ENCODE data around the gene FLT1. TPM values are rescaled to one million over a fixed set of nuclear protein-coding genes. Genes with fewer than 3 reads are reported as not detected.

The FLT1 gene
- total RNA-seq, 2 experiments from 2014 or later, result 1.6 to 2.5 TPM

DNA sequence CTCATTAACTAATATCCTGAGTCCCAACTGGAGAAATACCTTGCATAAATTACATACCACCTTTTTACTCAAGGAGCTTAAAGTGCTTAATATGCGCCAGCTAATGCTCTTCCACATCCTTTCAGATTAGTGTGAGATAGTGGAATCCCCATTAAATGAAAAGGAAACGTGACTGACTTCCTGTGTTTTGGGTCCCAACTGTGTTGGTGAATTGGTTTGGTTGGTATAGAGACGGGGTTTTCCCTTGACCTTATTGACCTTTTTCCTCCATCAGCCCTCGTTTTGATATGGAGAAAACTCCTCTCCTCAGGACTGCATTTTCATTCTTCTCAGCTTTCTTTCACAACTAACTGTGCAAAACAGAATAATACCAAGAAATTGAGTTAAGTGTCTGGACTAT, 193.1 kb downstream of the FLT1 start:
- Histone ChIP-seq H3K9me2 (ENCODE audit: insufficient read depth, low read length) (no peaks in the 10 kb centered on the region), H2AFZ (ENCODE audit: low read length) (no peak overlapping the region), H3K4me1 (ENCODE audit: insufficient read depth, low read length, poor library complexity, severe bottlenecking) (no peaks in the 10 kb centered on the region), H4K20me1 (ENCODE audit: insufficient read depth, low read length) (no peaks in the 10 kb centered on the region), H3K4me2 (ENCODE audit: low read length) (no peak overlapping the region), H3K79me2 (ENCODE audit: insufficient read depth, low read depth, low read length) (no peaks in the 10 kb centered on the region), H3K27ac (ENCODE audit: low read depth, low read length, poor library complexity, severe bottlenecking) (no peak overlapping the region), H3K9me3 (ENCODE audit: low read length) (no peaks in the 10 kb centered on the region), H3K36me3 (ENCODE audit: insufficient read depth, low read length) (no peaks in the 10 kb centered on the region), H3K4me3 (ENCODE audit: low read depth, low read length, poor library complexity, severe bottlenecking) (no peak overlapping the region)
- ChIA-PET CTCF (ENCODE audit: unreplicated experiment) (no interaction called here), POLR2A (interaction anchor here (0.9 kb wide), 1 partner anchor 355 kb away, joined by 3 read pairs; no protein-coding TSS in a partner anchor)
- TF ChIP-seq EZH2phosphoT487 (IDR thresholded peaks at IDR 0.05; ENCODE audit: borderline replicate concordance, low read depth, low read length), result no peak
- TF ChIP-seq, protein P1, sequence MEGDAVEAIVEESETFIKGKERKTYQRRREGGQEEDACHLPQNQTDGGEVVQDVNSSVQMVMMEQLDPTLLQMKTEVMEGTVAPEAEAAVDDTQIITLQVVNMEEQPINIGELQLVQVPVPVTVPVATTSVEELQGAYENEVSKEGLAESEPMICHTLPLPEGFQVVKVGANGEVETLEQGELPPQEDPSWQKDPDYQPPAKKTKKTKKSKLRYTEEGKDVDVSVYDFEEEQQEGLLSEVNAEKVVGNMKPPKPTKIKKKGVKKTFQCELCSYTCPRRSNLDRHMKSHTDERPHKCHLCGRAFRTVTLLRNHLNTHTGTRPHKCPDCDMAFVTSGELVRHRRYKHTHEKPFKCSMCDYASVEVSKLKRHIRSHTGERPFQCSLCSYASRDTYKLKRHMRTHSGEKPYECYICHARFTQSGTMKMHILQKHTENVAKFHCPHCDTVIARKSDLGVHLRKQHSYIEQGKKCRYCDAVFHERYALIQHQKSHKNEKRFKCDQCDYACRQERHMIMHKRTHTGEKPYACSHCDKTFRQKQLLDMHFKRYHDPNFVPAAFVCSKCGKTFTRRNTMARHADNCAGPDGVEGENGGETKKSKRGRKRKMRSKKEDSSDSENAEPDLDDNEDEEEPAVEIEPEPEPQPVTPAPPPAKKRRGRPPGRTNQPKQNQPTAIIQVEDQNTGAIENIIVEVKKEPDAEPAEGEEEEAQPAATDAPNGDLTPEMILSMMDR (conservative IDR thresholded peaks at IDR 0.05; ENCODE audit: low read length), result no peak
- intact Hi-C loops (cut with micrococcal nuclease; ENCODE audit: unreplicated experiment), result no loop called here
- no TSS peak for BruUV-seq (replicated peaks)
- DNase-seq (ENCODE audit: low spot score), result no peak

DNA sequence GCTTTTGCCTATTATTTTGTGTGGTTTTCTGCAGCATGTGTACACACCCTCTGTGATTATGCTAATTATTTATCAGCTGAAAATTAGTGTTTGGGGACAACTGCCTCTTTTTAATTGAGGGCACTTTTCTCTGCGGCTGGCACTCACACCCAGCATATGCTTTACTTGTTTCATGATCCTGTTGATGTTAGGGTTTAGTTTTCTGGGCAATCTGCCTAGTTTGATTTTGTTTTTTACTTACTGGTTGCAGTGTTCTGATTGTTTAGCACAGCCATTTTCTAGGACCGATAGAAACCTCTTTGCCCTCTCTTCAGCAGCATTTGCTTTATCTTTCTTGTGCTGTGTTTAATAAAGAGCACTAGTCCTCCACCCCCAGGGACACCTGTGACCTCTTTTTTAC, 195.0 kb downstream of the FLT1 start:
- H3K4me1 ChIP-seq (ENCODE audit: insufficient read depth, low read length, poor library complexity, severe bottlenecking), result no peaks in the 10 kb centered on the region
- TF ChIP-seq, protein P1 (conservative IDR thresholded peaks at IDR 0.05; ENCODE audit: low read length), result no peak
- TF ChIP-seq EZH2phosphoT487 (IDR thresholded peaks at IDR 0.05; ENCODE audit: borderline replicate concordance, low read depth, low read length), result no peak
- no peaks in the 10 kb centered on the region for H3K9me2 ChIP-seq (ENCODE audit: insufficient read depth, low read length)
- intact Hi-C loops (cut with micrococcal nuclease; ENCODE audit: unreplicated experiment), result no loop called here
- H3K4me2 ChIP-seq (ENCODE audit: low read length), result no peak overlapping the region
- ChIA-PET POLR2A (interaction anchor here (0.9 kb wide), 1 partner anchor 34 kb away, joined by 3 read pairs; no protein-coding TSS in a partner anchor), CTCF (ENCODE audit: unreplicated experiment) (no interaction called here)
- H4K20me1 ChIP-seq (ENCODE audit: insufficient read depth, low read length), result no peaks in the 10 kb centered on the region
- no peak for DNase-seq (ENCODE audit: low spot score)
- no peaks in the 10 kb centered on the region for H3K9me3 ChIP-seq (ENCODE audit: low read length)
- H2AFZ ChIP-seq (ENCODE audit: low read length), result no peak overlapping the region
- no peaks in the 10 kb centered on the region for H3K79me2 ChIP-seq (ENCODE audit: insufficient read depth, low read depth, low read length)
- BruUV-seq (replicated peaks), result no TSS peak
- no peak overlapping the region for H3K27ac ChIP-seq (ENCODE audit: low read depth, low read length, poor library complexity, severe bottlenecking)
- no peak overlapping the region for H3K4me3 ChIP-seq (ENCODE audit: low read depth, low read length, poor library complexity, severe bottlenecking)
- peaks cover 7% of the 10 kb centered on the region; the same call in 1 of the 2 replicates for H3K36me3 ChIP-seq (ENCODE audit: insufficient read depth, low read length)

DNA sequence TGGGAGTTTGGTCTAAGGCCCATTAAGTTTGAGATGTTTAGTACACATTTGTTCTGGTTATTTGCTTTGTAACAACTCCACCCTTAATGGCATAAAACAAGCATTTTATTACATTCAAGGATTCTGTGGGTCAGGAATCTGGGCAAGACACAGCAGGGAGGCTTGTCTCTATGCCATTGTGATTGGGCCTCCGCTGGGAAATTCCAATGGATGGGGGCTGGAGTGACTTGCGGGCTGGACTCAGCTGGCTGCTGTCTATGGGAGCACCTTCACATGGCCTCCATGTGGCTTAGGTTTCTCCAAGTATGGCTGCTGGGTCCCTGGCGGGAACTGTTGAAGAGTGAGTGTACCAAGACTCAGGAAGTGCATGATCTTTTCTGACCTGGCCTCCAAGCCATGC, 197.6 kb downstream of the FLT1 start:
- Histone ChIP-seq H3K4me3 (ENCODE audit: low read depth, low read length, poor library complexity, severe bottlenecking) (no peak overlapping the region), H4K20me1 (ENCODE audit: insufficient read depth, low read length) (no peaks in the 10 kb centered on the region), H3K9me3 (ENCODE audit: low read length) (no peaks in the 10 kb centered on the region), H3K4me1 (ENCODE audit: insufficient read depth, low read length, poor library complexity, severe bottlenecking) (no peaks in the 10 kb centered on the region), H3K4me2 (ENCODE audit: low read length) (no peak overlapping the region), H3K79me2 (ENCODE audit: insufficient read depth, low read depth, low read length) (no peaks in the 10 kb centered on the region), H2AFZ (ENCODE audit: low read length) (no peak overlapping the region), H3K36me3 (ENCODE audit: insufficient read depth, low read length) (peaks cover 32% of the 10 kb centered on the region), H3K27ac (ENCODE audit: low read depth, low read length, poor library complexity, severe bottlenecking) (no peak overlapping the region), H3K9me2 (ENCODE audit: insufficient read depth, low read length) (no peaks in the 10 kb centered on the region)
- intact Hi-C loops (cut with micrococcal nuclease; ENCODE audit: unreplicated experiment), result no loop called here
- no TSS peak for BruUV-seq (replicated peaks)
- ChIA-PET POLR2A (no interaction called here), CTCF (ENCODE audit: unreplicated experiment) (no interaction called here)
- DNase-seq (ENCODE audit: low spot score), result no peak
- TF ChIP-seq EZH2phosphoT487 (IDR thresholded peaks at IDR 0.05; ENCODE audit: borderline replicate concordance, low read depth, low read length), result no peak
- TF ChIP-seq, protein P1 (conservative IDR thresholded peaks at IDR 0.05; ENCODE audit: low read length), result no peak

All from OCI-LY7 (cell line).